ENCODE results near the gene CNTNAP5.

CNTNAP5 gene

DNA sequence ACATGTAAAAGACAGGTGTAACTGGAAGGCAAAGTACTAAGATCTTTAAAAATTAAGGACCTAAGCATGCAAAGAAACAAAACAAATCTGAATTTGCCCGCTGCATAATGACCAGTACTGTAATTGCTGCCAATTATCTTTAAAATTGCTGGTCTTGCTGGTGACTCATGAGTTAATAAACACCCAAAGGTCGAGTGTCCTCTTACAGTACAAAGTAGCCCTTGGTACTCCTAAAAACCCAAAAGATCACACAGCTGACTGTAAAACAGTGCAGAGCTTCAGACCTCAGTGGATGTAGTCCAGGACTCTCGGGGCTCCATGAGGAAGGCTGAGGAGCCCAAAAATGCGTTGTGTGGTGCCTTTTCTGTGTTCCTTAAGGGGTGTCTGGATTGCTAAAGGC is 308.7 kb downstream of the CNTNAP5 start:
- H3K27me3 ChIP-seq, result no peaks in the 10 kb centered on the region
- DNase-seq, result no peak
- no peak overlapping the region for H3K4me3 ChIP-seq
- no peaks in the 10 kb centered on the region for H3K36me3 ChIP-seq
- no peak overlapping the region for H3K27ac ChIP-seq
- no peaks in the 10 kb centered on the region for H3K4me1 ChIP-seq
- intact Hi-C loops (cut with DNase I; ENCODE audit: low total_unique reads), result no loop called here
- TF ChIP-seq, protein P1, sequence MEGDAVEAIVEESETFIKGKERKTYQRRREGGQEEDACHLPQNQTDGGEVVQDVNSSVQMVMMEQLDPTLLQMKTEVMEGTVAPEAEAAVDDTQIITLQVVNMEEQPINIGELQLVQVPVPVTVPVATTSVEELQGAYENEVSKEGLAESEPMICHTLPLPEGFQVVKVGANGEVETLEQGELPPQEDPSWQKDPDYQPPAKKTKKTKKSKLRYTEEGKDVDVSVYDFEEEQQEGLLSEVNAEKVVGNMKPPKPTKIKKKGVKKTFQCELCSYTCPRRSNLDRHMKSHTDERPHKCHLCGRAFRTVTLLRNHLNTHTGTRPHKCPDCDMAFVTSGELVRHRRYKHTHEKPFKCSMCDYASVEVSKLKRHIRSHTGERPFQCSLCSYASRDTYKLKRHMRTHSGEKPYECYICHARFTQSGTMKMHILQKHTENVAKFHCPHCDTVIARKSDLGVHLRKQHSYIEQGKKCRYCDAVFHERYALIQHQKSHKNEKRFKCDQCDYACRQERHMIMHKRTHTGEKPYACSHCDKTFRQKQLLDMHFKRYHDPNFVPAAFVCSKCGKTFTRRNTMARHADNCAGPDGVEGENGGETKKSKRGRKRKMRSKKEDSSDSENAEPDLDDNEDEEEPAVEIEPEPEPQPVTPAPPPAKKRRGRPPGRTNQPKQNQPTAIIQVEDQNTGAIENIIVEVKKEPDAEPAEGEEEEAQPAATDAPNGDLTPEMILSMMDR (IDR thresholded peaks at IDR 0.05), result no peak
- no peaks in the 10 kb centered on the region for H3K9me3 ChIP-seq

DNA sequence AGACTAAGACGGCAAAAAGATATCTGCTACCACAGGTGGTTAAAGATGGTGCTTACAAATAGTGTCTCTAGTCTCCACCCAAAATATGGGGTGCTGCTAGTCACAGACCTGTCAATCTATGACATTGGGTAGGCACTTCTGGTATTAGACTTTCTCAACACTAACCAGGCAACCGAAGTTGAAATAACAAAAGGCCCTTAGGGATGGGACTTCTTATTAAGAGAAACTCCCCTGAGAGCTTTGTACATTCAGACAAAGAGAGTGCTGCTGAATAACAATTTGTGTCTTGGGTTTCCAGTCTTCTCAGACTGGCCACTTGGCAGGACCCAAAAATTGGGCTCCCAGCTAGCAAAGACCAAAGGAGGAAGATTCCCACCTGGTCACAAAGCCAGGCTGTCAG is 310.0 kb downstream of the CNTNAP5 start:
- H3K9me3 ChIP-seq, result no peaks in the 10 kb centered on the region
- intact Hi-C loops (cut with DNase I; ENCODE audit: low total_unique reads), result no loop called here
- no peaks in the 10 kb centered on the region for H3K36me3 ChIP-seq
- TF ChIP-seq, protein P1 (IDR thresholded peaks at IDR 0.05), result no peak
- no peak overlapping the region for H3K4me3 ChIP-seq
- no peak for DNase-seq
- no peaks in the 10 kb centered on the region for H3K4me1 ChIP-seq
- H3K27ac ChIP-seq, result no peak overlapping the region
- no peaks in the 10 kb centered on the region for H3K27me3 ChIP-seq

DNA sequence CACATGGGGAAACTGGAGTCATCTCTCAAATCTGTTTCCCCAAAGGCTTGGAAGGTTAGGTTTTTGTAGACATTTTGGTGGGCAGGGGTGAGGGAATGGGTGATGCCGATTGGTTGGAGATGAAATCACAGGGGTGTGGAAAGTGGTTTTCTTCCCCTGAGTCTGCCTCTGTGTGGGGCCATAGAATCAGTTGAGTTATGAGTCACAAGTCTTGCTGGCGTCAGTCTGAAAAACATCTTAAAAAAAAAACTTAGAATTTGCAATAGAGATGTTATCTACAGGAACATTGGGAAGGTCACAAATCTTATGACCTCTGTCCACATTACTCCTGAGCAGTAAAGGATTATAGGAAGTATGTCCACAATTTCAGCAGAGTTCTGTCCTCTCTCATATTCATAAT is 314.6 kb downstream of the CNTNAP5 start:
- H3K27me3 ChIP-seq, result no peaks in the 10 kb centered on the region
- TF ChIP-seq, protein P1 (IDR thresholded peaks at IDR 0.05), result no peak
- H3K9me3 ChIP-seq, result no peaks in the 10 kb centered on the region
- DNase-seq, result no peak
- intact Hi-C loops (cut with DNase I; ENCODE audit: low total_unique reads), result no loop called here
- no peaks in the 10 kb centered on the region for H3K36me3 ChIP-seq
- no peaks in the 10 kb centered on the region for H3K4me1 ChIP-seq
- no peak overlapping the region for H3K4me3 ChIP-seq
- H3K27ac ChIP-seq, result no peak overlapping the region

DNA sequence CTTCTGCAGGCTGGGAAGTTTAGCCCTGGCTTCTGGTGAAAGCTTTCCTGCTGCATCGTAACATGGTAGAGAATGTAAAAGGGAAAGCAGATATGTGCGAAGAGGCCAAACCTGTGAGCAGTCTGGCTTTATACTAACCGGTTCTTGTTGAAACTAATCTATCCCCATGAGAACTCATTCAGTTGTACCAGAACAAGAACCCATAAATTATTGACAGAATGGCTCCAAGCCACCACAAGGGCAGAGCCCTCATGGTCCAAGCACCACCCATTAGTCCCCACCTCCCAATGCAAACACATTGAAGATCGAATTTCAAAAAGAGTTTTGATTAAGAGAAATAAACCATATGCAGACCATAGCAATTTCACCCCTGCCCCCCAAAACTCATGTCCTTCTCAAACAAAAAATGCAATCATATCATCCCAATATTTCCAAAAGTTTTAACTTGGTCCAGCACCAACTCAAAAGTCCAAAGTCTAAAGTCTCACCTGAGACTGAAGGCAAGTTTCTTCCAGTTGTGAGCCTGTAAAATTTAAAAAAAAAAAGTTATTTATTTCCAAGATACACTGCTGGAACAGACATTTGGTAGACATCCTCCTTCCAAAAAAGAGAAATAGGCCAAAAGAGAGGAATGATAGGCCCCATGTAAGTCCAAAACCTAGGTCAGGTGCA is 318.9 kb downstream of the CNTNAP5 start:
- Histone ChIP-seq H3K27me3 (no peaks in the 10 kb centered on the region), H3K36me3 (no peaks in the 10 kb centered on the region), H3K4me1 (no peaks in the 10 kb centered on the region), H3K9me3 (no peaks in the 10 kb centered on the region), H3K27ac (no peak overlapping the region), H3K4me3 (no peak overlapping the region)
- intact Hi-C loops (cut with DNase I; ENCODE audit: low total_unique reads), result no loop called here
- DNase-seq, result no peak
- TF ChIP-seq, protein P1 (IDR thresholded peaks at IDR 0.05), result no peak

DNA sequence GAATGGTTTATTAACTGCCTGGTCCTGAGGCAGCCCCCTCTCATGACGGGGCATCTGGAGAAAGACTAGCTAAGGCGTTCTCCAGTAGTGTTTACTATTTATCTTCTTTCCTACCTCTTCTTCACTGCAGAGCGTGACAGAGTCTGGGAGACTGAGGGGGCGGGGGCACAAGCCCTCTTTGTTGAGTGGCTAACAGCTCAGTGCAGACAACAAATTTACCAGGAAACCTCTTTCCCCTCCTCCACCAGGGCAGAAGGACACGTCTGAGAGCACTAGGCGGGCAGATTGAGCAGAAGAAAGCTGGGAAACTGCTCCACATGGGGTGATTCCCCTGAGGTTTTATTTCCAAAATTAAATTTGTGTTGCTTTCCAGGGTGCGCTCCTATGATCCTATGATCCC is 322.1 kb downstream of the CNTNAP5 start:
- no peaks in the 10 kb centered on the region for H3K9me3 ChIP-seq
- no peaks in the 10 kb centered on the region for H3K4me1 ChIP-seq
- H3K36me3 ChIP-seq, result no peaks in the 10 kb centered on the region
- no peak overlapping the region for H3K27ac ChIP-seq
- intact Hi-C loops (cut with DNase I; ENCODE audit: low total_unique reads), result no loop called here
- no peak for DNase-seq
- no peaks in the 10 kb centered on the region for H3K27me3 ChIP-seq
- H3K4me3 ChIP-seq, result no peak overlapping the region
- TF ChIP-seq, protein P1 (IDR thresholded peaks at IDR 0.05), result no peak

DNA sequence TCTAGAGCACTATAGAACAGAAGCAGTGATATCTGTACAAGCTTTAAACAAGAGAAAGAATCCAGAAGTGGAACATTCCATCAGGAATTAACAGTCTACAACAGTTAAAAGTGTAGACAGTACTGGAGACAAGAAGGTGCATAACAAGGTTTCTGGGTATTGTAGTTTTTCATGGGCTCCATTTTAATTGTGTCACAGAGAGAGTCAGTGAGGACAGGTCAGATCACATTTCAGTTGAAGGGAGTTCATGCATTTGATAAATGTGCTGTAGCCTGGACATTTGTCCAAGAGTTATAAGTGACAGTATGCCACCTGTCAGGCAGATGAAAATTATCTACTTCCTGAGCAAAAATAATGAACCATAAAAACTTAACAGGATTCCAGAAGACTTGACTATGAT is 328.6 kb downstream of the CNTNAP5 start:
- no peak overlapping the region for H3K4me3 ChIP-seq
- TF ChIP-seq, protein P1 (IDR thresholded peaks at IDR 0.05), result no peak
- no peaks in the 10 kb centered on the region for H3K4me1 ChIP-seq
- H3K27me3 ChIP-seq, result no peaks in the 10 kb centered on the region
- intact Hi-C loops (cut with DNase I; ENCODE audit: low total_unique reads), result no loop called here
- H3K36me3 ChIP-seq, result no peaks in the 10 kb centered on the region
- no peak overlapping the region for H3K27ac ChIP-seq
- no peaks in the 10 kb centered on the region for H3K9me3 ChIP-seq
- no peak for DNase-seq

Data from tibial artery (tissue), 4 donors.